Body of pancreas (tissue), 4 donors: ENCODE data around the gene TMEM217.

Experiments
- CTCF ChIP-seq, 7 experiments: fragments of 450-650 bp in 4 of 7; fragments of 200-600 bp in 3 of 7; sonication (generic) in 3 of 7; IDR thresholded peaks; one replicate each; pipeline ENCODE4 v1.5.1; 2016 to 2019; ENCODE audit warnings: antibody characterized with exemption in 7 of 7
- POLR2A ChIP-seq, 3 donors: fragments of 450-650 bp; IDR thresholded peaks; one replicate each; pipeline ENCODE4 v1.6.1; 2016; ENCODE audit warnings: antibody characterized with exemption in 3 of 3, mild to moderate bottlenecking in 2 of 3

GRCh38 chr6:37202788-37203491 is 55.0 kb downstream of the TMEM217 start:
- no peak for TF ChIP-seq CTCF (IDR thresholded peaks at IDR 0.05)
- no peak for TF ChIP-seq POLR2A (IDR thresholded peaks at IDR 0.05)
